Endothelial cell of umbilical vein (primary cell): ENCODE measurements around the gene ZNRD2. TPM values are rescaled to one million over a fixed set of nuclear protein-coding genes. Genes with fewer than 3 reads are reported as not detected.
"Not testable (repeated sequence)": the region's sequence is repeated elsewhere in the genome, so short reads cannot be mapped to it uniquely, and the experiment has no call there.

Experiments
- BruUV-seq: library from RNA; stranded (reverse); fragments of 400-500 nt; replicated peaks from 2 replicates; lab custom pipeline; 2021; lab: Mats Ljungman, UMichigan
- CTCF ChIA-PET: fragments of 300-600, 350-600 bp; sonication (Branson Sonifier 250); formaldehyde crosslinking; loops from one replicate; lab custom pipeline; 2021; ENCODE audit warnings: antibody characterized with exemption, inconsistent platforms; lab: Charles Lee
- POLR2A ChIA-PET: fragments of 300-600, 350-600 bp; sonication (Branson Sonifier 250); formaldehyde crosslinking; loops from one replicate; lab custom pipeline; 2021; ENCODE audit warnings: antibody characterized with exemption, inconsistent platforms; lab: Charles Lee
- DNase-seq: peaks from one replicate; pipeline ENCODE4 v3.0.0-alpha.2; 2011; ENCODE audit warnings: low read depth, low spot score
- FAIRE-seq: peaks from 2 replicates; lab custom pipeline; 2011; peaks lifted over from hg19 to GRCh38; lab: Jason Lieb, UNC
- H2AFZ ChIP-seq: 2 replicates; pipeline ENCODE4 v1.6.0; 2012; ENCODE audit warnings: low read depth, low read length, control low read depth, inconsistent platforms
- H3K27ac ChIP-seq: 2 replicates; pipeline ENCODE4 v1.5.1; 2011; ENCODE audit warnings: low read depth, mild to moderate bottlenecking, control low read depth, low read length, moderate library complexity; ENCODE audit not compliant: insufficient read depth
- H3K27me3 ChIP-seq, 2 experiments: 2 replicates each; pipeline versions ENCODE4 v1.6.0 to v1.6.1; 2011; ENCODE audit warnings: low read length in 2 of 2, mixed read lengths in 1 of 2; ENCODE audit not compliant: control insufficient read depth in 2 of 2, insufficient read depth in 2 of 2
- H3K36me3 ChIP-seq, 2 experiments: 2 replicates in 1 of 2; 3 replicates in 1 of 2; pipeline ENCODE4 v1.5.1; 2011; ENCODE audit warnings: low read length in 2 of 2, mild to moderate bottlenecking in 1 of 2, moderate library complexity in 1 of 2; ENCODE audit not compliant: control insufficient read depth in 2 of 2, insufficient read depth in 2 of 2; ENCODE audit errors: extremely low read depth in 1 of 2
- H3K4me1 ChIP-seq: 3 replicates; pipeline ENCODE4 v1.5.1; 2011; ENCODE audit warnings: mild to moderate bottlenecking, low read length; ENCODE audit not compliant: control insufficient read depth, insufficient read depth; ENCODE audit errors: extremely low read depth
- H3K4me2 ChIP-seq: 2 replicates; pipeline ENCODE4 v1.6.1; 2011; ENCODE audit warnings: low read length, control low read depth, mixed read lengths; ENCODE audit not compliant: insufficient read depth
- H3K4me3 ChIP-seq, 3 experiments: fragments of 200-600 bp in 1 of 3; sonication (generic), shearing (Covaris generic) in 1 of 3; replicated peaks in 1 of 3; 2 replicates each; pipeline ENCODE4 v1.5.1; 2011 to 2016; ENCODE audit warnings: control low read depth in 3 of 3, low read length in 3 of 3, mild to moderate bottlenecking in 2 of 3, inconsistent platforms in 1 of 3, low read depth in 1 of 3, moderate library complexity in 1 of 3; ENCODE audit not compliant: insufficient read depth in 1 of 3
- H3K79me2 ChIP-seq: 2 replicates; pipeline ENCODE4 v1.6.0; 2012; ENCODE audit warnings: low read length, inconsistent platforms; ENCODE audit not compliant: control insufficient read depth, insufficient read depth
- H3K9ac ChIP-seq: replicated peaks from 2 replicates; pipeline ENCODE3; 2011; ENCODE audit warnings: low read length, control low read depth; ENCODE audit not compliant: insufficient read depth; ENCODE audit errors: extremely low read depth
- H3K9me1 ChIP-seq: replicated peaks from 3 replicates; pipeline ENCODE4 v1.6.0; 2011; ENCODE audit warnings: mild to moderate bottlenecking, low read length; ENCODE audit not compliant: control insufficient read depth, insufficient read depth; ENCODE audit errors: extremely low read depth
- H3K9me3 ChIP-seq: replicated peaks from 2 replicates; pipeline ENCODE4 v1.5.1; 2012; ENCODE audit warnings: low read length, inconsistent platforms; ENCODE audit not compliant: control insufficient read depth, insufficient read depth
- H4K20me1 ChIP-seq: replicated peaks from 2 replicates; pipeline ENCODE3; 2011; ENCODE audit warnings: mild to moderate bottlenecking, low read length; ENCODE audit not compliant: control insufficient read depth, insufficient read depth; ENCODE audit errors: extremely low read depth
- dilution Hi-C: fragments of 300-500 bp; cut with MboI; formaldehyde crosslinking; loops from one replicate; pipeline ENCODE4 v1.15.0; 2019; ENCODE audit warnings: low sequenced_read_pairs; ENCODE audit not compliant: extremely low pct_ligation_motif_present
- intact Hi-C: fragments of 100-400 bp; cut with micrococcal nuclease; formaldehyde crosslinking; loops from one replicate; pipeline ENCODE4 v1.10.0; 2022
- polyA plus RNA-seq, 4 experiments: library from polyadenylated mRNA; depleted of rRNA in 3 of 4; stranded (reverse) in 3 of 4; unstranded in 1 of 4; fragments of >200 nt; gene quantifications; 2 replicates each; pipeline versions ENCODE4 v1.2.1 to v1.2.3, GENCODE V29; 2011 to 2012; ENCODE audit warnings: missing spikeins in 1 of 4
- total RNA-seq: library from RNA; stranded (reverse); gene quantifications from 2 replicates; pipeline ENCODE4 v1.2.3, GENCODE V29; 2021

Gene ZNRD2
- total and polyA plus RNA-seq, 2 donors (not counting 3 experiments of a cell fraction or from before 2014, with no cell fraction given) = 40.8 to 96.7 TPM

- H4K20me1 ChIP-seq, H3K36me3 ChIP-seq, H3K4me2 ChIP-seq, FAIRE-seq, H3K27me3 ChIP-seq, H2AFZ ChIP-seq, H3K4me3 ChIP-seq, DNase-seq, dilution Hi-C loops, H3K27ac ChIP-seq, CTCF ChIA-PET, H3K9me1 ChIP-seq, POLR2A ChIA-PET, H3K9me3 ChIP-seq, intact Hi-C loops, H3K9ac ChIP-seq, BruUV-seq: not testable (repeated sequence)
- Histone ChIP-seq H3K79me2 (peaks cover 21% of the 10 kb centered on the region), H3K4me1 (peaks cover 11% of the 10 kb centered on the region)
Measured at GRCh38 chr11:65522718-65523630, 47.3 kb upstream of the ZNRD2 start.

GRCh38 chr11:65523631-65523968 lies 46.7 kb upstream of the ZNRD2 start:
- CTCF ChIA-PET, H2AFZ ChIP-seq, FAIRE-seq, H3K4me2 ChIP-seq, H3K27ac ChIP-seq, H4K20me1 ChIP-seq, BruUV-seq, H3K9me1 ChIP-seq, H3K9me3 ChIP-seq, DNase-seq, dilution Hi-C loops, H3K36me3 ChIP-seq, H3K27me3 ChIP-seq, POLR2A ChIA-PET, intact Hi-C loops, H3K9ac ChIP-seq, H3K4me3 ChIP-seq: not testable (repeated sequence)
- H3K4me1 ChIP-seq = peaks cover 11% of the 10 kb centered on the region
- peaks cover 21% of the 10 kb centered on the region for H3K79me2 ChIP-seq
